OCI-LY3 (cell line): ENCODE results near the gene PTPRJ.

Experiments
- CTCF ChIP-seq: fragments of 200-600, 300-600 bp; sonication (generic); IDR thresholded peaks from 2 replicates; pipeline ENCODE4 v1.5.1; 2014; ENCODE audit warnings: antibody characterized with exemption, low read length, low read depth
- EZH2phosphoT487 ChIP-seq: fragments of 200-600 bp; shearing (Covaris generic); IDR thresholded peaks from 2 replicates; pipeline ENCODE4 v1.6.1; 2018; ENCODE audit warnings: antibody characterized with exemption, mixed run types, low read depth

GRCh38 chr11:48124880-48125279, 144.5 kb downstream of the PTPRJ start:
- TF ChIP-seq CTCF (no peak), EZH2phosphoT487 (no peak)
